K562 (cell line): Measurements from ENCODE around the gene SLC4A5. TPM values are rescaled to one million over a fixed set of nuclear protein-coding genes. Genes with fewer than 3 reads are reported as not detected.

ENCODE experiments used
- AFF1 ChIP-seq, 2 experiments: fragments of 450-650 bp; IDR thresholded peaks; 2 replicates each; pipeline ENCODE4 v1.6.1; 2018; ENCODE audit warnings: mild to moderate bottlenecking in 2 of 2, low read depth in 1 of 2; ENCODE audit not compliant: partially characterized antibody in 2 of 2
- ATF6 ChIP-seq: sonication (generic); formaldehyde crosslinking; IDR thresholded peaks from 2 replicates; pipeline ENCODE4 v1.4.0; 2020; ENCODE audit warnings: mild to moderate bottlenecking, missing genetic modification reagents
- E2F5 ChIP-seq: sonication (generic); formaldehyde crosslinking; IDR thresholded peaks from 2 replicates; pipeline ENCODE4 v1.8.0; 2022; ENCODE audit warnings: mild to moderate bottlenecking, missing genetic modification reagents
- GABPB1 ChIP-seq: sonication (generic); formaldehyde crosslinking; IDR thresholded peaks from 2 replicates; pipeline ENCODE4 v1.8.0; 2022; ENCODE audit warnings: mild to moderate bottlenecking, missing genetic modification reagents
- GTF2A2 ChIP-seq: IDR thresholded peaks from 2 replicates; pipeline ENCODE4 v1.6.1; 2016; ENCODE audit warnings: mild to moderate bottlenecking, missing genetic modification characterization, missing compliant biosample characterization
- MITF ChIP-seq: IDR thresholded peaks from 2 replicates; pipeline ENCODE4 v1.6.1; 2014; ENCODE audit warnings: antibody characterized with exemption
- NCOA2 ChIP-seq, 2 experiments: fragments of 450-650 bp; IDR thresholded peaks; 2 replicates each; pipeline ENCODE4 v1.6.1; 2018; ENCODE audit warnings: mild to moderate bottlenecking in 2 of 2, moderate library complexity in 1 of 2; ENCODE audit not compliant: partially characterized antibody in 2 of 2
- PURB ChIP-seq: sonication (generic); formaldehyde crosslinking; IDR thresholded peaks from 2 replicates; pipeline ENCODE4 v1.9.0; 2021; ENCODE audit warnings: low read depth, mild to moderate bottlenecking, missing genetic modification reagents
- SMAD2 ChIP-seq: fragments of 150-350 bp; IDR thresholded peaks from 2 replicates; pipeline ENCODE4 v1.6.1; 2014; ENCODE audit warnings: low read depth, mild to moderate bottlenecking, low read length
- SPI1 ChIP-seq: IDR thresholded peaks from 2 replicates; pipeline ENCODE4 v1.6.1; 2011; ENCODE audit warnings: low read depth, low read length, control low read depth, borderline replicate concordance
- YY1 ChIP-seq, 3 experiments: IDR thresholded peaks; 2 replicates each; pipeline ENCODE4 v1.6.1; 2011; ENCODE audit warnings: low read length in 2 of 3, mild to moderate bottlenecking in 2 of 3, moderate library complexity in 2 of 3, borderline replicate concordance in 1 of 3, control low read depth in 1 of 3, low read depth in 1 of 3; ENCODE audit not compliant: insufficient read depth in 3 of 3, insufficient replicate concordance in 2 of 3, control insufficient read depth in 1 of 3, insufficient read length in 1 of 3; ENCODE audit errors: extremely low read depth in 1 of 3
- ZBTB9 ChIP-seq: fragments of 450-650 bp; formaldehyde crosslinking; IDR thresholded peaks from 2 replicates; pipeline ENCODE4 v1.4.0; 2020; ENCODE audit warnings: mild to moderate bottlenecking, moderate library complexity
- ZKSCAN8 ChIP-seq: fragments of 200-800 bp; sonication (Bioruptor generic); IDR thresholded peaks from 2 replicates; pipeline ENCODE4 v1.6.1; 2016; ENCODE audit warnings: missing genetic modification characterization, missing compliant biosample characterization
- ZNF347 ChIP-seq: fragments of 450-650 bp; formaldehyde crosslinking; IDR thresholded peaks from 2 replicates; pipeline ENCODE4 v1.4.0; 2020; ENCODE audit warnings: low read depth, mild to moderate bottlenecking, moderate library complexity
- ZNF41 ChIP-seq: fragments of 250-450 bp; sonication (Bioruptor Pico); conservative IDR thresholded peaks from 2 replicates; pipeline ENCODE4 v1.4.0; 2020; ENCODE audit warnings: mild to moderate bottlenecking
- ZSCAN29 ChIP-seq: fragments of 450-650 bp; IDR thresholded peaks from 2 replicates; pipeline ENCODE4 v1.6.1; 2017
- polyA plus RNA-seq, 8 experiments: library from polyadenylated mRNA; depleted of rRNA in 4 of 8; stranded (reverse) in 5 of 8; unstranded in 3 of 8; fragments of >200 nt; fragmentation: Nextera tagmentation in 2 of 8; fragmentation: Illumina TruSeq in 1 of 8; extraction: Ambion mirVana in 2 of 8; extraction: Trizol in 1 of 8; gene quantifications; 2 replicates each; pipeline versions ENCODE4 v1.2.1 to v1.2.3, GENCODE V29; 2011 to 2014; ENCODE audit warnings: inconsistent platforms in 1 of 8, missing spikeins in 1 of 8
- total RNA-seq, 7 experiments: library from RNA; depleted of rRNA in 6 of 7; stranded (reverse); fragments of >200 nt in 6 of 7; fragmentation: Illumina TruSeq in 2 of 7; extraction: Trizol in 2 of 7; gene quantifications; 2 replicates each; pipeline versions ENCODE4 v1.2.1 to v1.2.3, GENCODE V29; 2011 to 2021; ENCODE audit warnings: low replicate concordance in 1 of 7

SLC4A5 gene
- total and polyA plus RNA-seq, 9 of the 15 experiments (the other 6 are each of a cell fraction or from before 2014, with no cell fraction given) = 0.03 to 0.77 (median 0.14) TPM; not detected in 1

- TF ChIP-seq ATF6 (CRISPR knock-in tag) = peak; percentile 98
- no peak for TF ChIP-seq ZKSCAN8 (CRISPR knock-in tag)
- TF ChIP-seq GABPB1 (CRISPR knock-in tag) = peak; percentile 68
- no peak for TF ChIP-seq SPI1
- TF ChIP-seq ZNF41 (CRISPR knock-in tag) = no peak
- TF ChIP-seq PURB = no peak
- TF ChIP-seq YY1 (IDR thresholded peaks at IDR 0.05; ENCODE audit: borderline replicate concordance in 1 of 3, control insufficient read depth in 1 of 3, extremely low read depth in 1 of 3, insufficient read depth in 3 of 3, insufficient read length in 1 of 3, insufficient replicate concordance in 2 of 3, low read depth in 1 of 3, low read length in 2 of 3) = peak in 2 of 3 experiments; percentile 76 to 82
- peak in 1 of 2 experiments; percentile 20 for TF ChIP-seq AFF1 (IDR thresholded peaks at IDR 0.05; ENCODE audit: low read depth in 1 of 2, partially characterized antibody in 2 of 2)
- TF ChIP-seq NCOA2 (IDR thresholded peaks at IDR 0.05; ENCODE audit: partially characterized antibody in 2 of 2) = no peak
- TF ChIP-seq ZBTB9 (CRISPR knock-in tag) = peak; percentile 66; the same call in 1 of the 2 replicates
- TF ChIP-seq ZSCAN29 = no peak
- TF ChIP-seq GTF2A2 (tag) = peak; percentile 81
- no peak for TF ChIP-seq SMAD2
- TF ChIP-seq MITF = 0 out of 2 replicates have a peak, but pooled peaks have one; percentile 44
- TF ChIP-seq ZNF347 (CRISPR knock-in tag) = no peak
- no peak for TF ChIP-seq E2F5
Observed at GRCh38 chr2:74198461-74199274, 144.5 kb downstream of the SLC4A5 start, which contains the start of gene MTHFD2 (continued).
